Gastrocnemius medialis (tissue), 4 donors: ENCODE results near the gene TENM3.

Experiments
- CTCF ChIP-seq, 5 experiments: fragments of 450-650 bp in 3 of 5; fragments of 200-600 bp in 2 of 5; sonication (generic) in 2 of 5; IDR thresholded peaks in 4 of 5; conservative IDR thresholded peaks in 1 of 5; 1 replicate in 4 of 5; 2 replicates in 1 of 5; pipeline ENCODE4 v1.5.1; 2016 to 2019; ENCODE audit warnings: antibody characterized with exemption in 5 of 5, mild to moderate bottlenecking in 3 of 5, moderate library complexity in 3 of 5
- POLR2A ChIP-seq, 2 donors: fragments of 450-650 bp; IDR thresholded peaks; one replicate each; pipeline ENCODE4 v1.6.1; 2017; ENCODE audit warnings: antibody characterized with exemption in 2 of 2, mild to moderate bottlenecking in 2 of 2, moderate library complexity in 2 of 2

- TF ChIP-seq POLR2A (IDR thresholded peaks at IDR 0.05), result no peak
- no peak for TF ChIP-seq CTCF (IDR thresholded peaks at IDR 0.05 in 4 of 5, conservative IDR thresholded peaks at IDR 0.05 in 1 of 5)
These were observed 264.6 kb downstream of the TENM3 start for GRCh38 chr4:182507805-182508204.
